GM19395 (cell line): Measurements from ENCODE around the gene PRF1.

ENCODE experiments used
- ATAC-seq: cut with Tn5 transposase; IDR thresholded peaks from one replicate; pipeline ENCODE4 v1.9.1; 2021; ENCODE audit warnings: mild to moderate bottlenecking, moderate library complexity; ENCODE audit not compliant: unreplicated experiment

The PRF1 gene

DNA sequence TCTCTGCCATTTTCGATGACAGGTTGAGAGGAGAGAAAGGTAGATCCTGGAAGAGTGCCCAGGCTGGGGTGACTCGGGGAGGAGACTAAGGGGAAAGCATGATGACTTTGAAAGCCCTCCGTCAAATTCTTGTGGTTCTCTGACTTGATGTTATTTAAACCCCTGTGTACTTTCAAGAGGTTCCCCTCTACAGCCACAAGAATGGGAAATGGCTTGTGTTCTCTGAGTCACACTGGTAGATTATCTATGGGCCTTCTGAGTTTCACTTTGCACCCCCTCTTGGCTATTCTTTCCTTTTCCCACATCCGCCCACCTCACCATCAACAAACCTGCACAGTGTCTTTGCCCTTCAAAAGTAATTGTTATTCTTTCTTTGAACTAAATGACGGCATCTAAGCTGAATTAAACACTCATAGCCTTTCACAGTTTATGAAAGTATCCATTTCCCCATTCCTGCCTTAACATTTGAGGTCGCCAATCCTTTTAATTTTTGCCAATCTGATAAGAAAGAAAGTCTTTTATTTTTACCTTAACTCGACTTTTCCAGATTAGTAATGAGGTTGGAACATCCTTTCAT lies 24.1 kb downstream of the PRF1 start:
- peak; percentile 67 for ATAC-seq

DNA sequence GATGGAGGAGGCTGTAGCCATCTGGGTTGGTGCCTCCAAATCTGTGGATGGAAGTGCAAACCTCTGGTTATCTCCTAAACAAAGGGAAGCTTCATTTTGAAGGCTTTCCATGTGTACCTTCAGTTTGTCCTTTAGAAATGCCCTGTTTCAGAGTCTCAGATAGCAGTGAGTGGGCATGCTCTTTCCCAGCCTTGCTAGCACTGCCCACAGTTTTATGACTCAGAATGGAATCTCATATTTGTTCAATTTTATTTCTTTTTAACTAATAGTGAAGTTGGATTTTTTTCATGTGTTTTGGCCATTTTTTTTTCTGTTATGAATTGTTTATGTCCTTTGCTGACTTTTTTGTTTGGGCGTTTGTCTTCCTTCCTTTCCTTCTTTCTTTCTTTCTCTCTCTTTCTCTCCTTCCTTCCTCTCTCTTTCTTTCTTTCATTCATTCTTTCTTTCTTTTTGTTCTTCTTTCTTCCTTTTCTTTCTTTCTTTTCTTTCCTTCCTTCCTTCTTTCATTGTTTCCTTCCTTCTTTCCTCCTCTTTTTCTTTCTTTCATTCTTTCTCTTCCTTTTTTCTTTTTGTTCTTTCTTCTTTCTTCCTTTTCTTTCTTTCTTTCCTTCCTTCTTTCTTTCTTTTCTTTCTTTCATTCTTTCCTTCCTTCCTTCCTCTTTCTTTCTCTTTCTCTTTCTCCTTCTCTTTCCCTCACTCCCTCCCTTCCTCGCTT lies 25.6 kb downstream of the PRF1 start:
- no peak for ATAC-seq

DNA sequence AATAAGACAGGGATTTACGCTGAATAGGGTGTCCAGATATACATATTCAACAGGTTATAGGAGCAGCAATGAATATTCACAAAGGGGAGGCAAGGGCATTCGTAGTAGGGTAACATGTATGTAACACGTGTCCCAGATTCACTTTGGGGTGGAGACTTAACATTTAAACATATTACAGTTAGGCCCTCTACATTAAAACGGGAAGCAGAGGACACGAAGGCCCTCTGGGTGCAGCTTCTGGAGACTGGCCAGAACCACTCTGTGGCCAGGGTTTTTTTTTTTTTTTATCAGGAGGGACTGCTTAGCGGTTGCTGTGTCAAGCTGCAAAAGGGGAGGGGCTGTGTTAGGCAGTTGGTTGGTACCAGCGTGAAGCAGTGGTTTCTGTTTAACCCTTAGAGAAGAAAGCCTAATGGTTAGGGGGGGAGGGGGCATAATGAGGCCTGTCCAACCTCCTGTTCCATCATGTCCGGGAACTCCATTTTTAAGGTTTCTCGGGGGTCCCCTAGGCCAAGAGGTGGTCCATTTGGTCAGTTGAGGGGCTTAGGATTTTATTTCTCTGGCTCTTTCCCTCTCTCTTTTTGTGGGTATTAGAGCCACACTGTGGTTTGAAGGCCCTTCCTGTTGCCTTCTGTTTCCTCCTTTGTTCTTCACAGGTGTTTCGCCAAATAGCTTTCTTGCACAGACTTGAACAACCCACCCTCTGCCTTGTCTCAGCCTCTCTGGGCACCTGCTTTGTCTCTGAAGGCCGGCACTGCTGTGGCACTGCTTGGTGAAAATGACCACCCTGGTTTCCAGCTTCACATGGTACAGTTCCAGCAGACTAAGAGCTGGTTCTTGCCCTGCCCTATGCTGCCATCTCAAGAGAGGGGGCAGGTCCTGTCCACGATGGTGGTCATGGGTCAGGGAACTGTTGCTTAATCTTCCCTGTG lies 26.4 kb downstream of the PRF1 start:
- ATAC-seq: peak; percentile 61

DNA sequence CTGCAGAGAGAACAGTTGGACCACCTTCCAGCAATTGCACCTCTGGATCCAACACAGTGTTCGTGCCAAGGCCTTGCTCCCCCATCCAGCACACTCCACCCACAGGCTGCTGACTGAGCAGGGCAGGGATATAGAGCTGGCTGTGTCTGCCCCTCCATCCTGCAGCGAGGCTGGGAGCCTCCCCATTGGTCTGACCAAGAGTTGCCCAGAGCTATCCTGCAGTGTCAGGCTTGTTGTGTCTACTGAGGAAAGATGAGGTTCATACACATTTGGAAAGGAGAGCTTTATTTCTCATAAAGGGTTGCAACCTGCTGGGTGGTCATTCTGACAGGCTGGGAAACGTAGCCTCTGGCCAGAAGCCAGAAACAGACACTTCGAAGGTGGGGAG lies 27.1 kb downstream of the PRF1 start:
- ATAC-seq: no peak

DNA sequence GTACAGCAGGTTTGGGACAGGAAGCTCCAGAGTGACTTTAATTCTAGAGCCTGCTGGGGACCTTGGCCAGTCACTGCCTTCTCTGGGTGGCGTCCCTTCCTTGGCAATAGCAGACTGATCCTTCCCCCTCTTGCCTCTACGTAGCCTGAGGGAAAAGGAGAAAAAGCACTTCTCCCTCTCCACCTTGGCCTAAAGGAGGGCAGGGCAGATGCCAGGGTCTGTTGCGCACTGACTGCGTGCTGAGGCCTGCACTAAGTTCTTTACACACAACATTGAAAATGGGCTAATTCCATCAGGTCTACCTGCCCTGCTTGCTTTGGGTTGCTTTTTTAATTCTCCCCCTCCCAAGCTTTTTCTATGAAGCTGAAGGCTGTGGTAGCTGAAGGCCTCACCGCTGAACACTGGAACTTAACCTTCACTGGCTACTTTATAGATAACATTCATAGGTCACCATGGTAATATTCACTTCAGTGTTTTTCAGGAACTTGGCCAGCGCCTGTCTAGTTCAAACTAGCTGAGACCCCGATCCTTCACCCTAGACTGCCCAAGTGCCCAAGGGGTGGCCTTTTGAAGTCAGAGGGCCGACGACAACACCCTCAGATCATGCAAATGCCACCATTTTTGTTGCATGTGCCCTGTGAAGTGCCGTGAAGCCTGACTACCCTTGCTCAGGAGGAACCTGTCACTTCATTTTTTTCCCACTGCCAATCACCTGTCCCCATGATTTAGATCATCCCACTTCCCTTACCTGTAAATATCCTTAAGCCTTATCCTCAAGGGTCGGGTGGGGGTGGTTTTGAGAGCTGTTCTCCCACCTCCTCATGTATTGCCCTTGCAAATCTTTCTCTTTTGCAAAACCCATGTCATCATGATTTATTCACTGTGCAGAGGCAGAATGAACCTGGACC lies 28.7 kb downstream of the PRF1 start:
- ATAC-seq: no peak

DNA sequence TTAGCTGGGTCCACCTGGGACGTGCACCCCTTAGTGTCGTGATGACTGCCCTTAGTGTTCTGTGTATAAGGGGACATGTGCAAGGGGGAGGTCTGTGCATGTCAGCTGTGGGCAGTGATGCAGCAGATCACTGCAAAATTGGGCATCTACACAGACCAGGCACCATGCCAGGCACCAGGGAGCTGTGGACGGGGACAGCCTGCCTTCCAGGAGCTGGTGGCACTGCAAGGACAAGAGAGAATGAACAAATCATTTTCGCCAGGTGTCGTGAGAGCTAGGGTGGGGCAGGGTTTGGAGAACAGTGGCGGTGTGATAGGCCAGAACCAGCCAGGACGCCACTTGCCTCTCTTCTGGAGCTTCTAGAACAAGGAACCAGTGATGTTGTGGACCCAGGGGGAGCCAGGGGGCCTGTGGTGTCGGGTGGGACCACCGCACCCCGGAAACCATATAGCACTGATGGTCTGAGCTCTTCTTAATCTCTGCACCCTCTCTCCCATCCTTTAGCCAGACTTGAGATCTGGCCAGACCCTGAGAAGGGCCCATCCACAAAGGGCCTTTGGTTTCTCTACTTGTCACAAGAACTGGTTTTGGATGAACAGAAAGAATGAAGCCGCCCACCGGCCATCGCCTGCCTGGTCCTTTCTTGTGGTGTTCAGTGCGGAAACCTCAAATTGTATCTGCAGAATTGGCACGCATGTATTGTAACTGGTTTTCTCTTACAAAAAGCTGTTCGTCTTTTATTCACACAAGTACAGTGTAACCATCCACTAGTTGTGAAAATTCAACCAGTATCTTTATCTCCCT lies 30.7 kb downstream of the PRF1 start:
- no peak for ATAC-seq

DNA sequence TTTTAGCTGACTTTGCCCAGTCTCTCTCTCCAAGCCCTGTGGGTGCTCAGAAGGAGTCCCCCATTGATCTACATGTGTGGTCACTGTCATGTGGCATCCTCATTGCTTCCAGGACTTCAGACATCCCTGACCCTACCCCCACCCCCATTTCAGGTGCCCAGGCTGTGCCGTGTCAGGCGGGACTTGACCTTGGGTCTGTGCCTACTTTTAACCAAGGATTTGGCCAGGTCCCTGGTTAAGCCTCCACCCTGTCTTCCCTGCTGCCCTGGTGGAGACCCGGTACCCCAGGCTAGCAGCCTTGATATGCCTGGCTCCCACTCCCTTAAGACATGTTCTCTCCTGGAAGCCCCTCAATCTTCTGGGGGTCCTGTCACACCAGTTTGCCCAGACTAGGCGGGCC lies 31.3 kb downstream of the PRF1 start:
- no peak for ATAC-seq

DNA sequence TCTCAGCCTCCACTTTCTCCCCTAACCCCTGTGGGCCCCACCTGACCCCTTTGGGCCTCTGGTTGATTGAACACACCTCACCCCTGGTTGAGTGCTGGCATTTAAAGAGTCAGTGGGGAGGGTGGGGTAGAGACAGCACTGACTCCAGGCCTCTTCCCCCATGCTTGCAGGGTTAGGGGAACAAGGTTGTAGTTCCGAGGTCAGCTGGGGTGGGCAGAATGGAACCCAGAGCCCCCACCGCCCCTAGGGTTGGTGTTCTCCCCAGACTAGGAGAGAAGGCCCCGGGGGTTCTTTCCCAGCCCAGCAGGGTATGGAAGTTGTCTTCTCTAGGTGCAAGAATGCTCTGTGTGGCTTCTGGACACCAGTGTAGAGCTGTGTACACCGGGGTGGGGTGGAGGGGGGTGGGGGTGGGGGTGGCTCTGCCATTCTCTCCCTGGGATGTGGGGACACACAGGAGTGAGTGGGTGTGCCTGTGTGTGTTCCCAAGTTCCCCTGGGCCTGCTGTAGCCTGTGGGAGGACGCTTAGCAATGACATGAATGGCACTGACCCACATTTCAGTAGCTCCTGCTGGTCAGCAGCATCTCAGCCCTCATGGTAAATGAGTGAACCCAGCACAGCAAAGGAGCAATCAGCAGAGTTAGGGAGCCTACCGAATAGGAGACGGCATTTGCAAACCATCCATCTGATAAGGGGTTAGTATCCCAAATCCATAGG lies 33.6 kb downstream of the PRF1 start:
- no peak for ATAC-seq

DNA sequence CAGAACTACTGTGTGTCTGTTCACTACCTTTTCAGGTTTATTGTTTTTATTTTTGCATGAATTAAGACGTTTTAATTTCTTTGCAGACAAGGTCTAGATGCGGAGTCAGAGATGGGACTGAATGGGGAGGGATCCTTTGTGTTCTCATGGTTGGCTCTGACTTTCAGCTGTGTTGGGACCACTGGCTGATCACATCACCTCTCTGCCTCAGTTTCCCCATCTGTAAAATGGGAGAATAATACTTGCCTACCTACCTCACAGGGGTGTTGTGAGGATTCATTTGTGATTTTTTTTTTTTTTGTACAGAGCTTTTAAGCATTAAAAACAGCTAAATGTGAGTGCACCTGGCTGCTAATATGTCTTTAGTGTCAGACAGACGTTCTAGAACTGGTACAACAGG lies 34.4 kb downstream of the PRF1 start:
- ATAC-seq: no peak

DNA sequence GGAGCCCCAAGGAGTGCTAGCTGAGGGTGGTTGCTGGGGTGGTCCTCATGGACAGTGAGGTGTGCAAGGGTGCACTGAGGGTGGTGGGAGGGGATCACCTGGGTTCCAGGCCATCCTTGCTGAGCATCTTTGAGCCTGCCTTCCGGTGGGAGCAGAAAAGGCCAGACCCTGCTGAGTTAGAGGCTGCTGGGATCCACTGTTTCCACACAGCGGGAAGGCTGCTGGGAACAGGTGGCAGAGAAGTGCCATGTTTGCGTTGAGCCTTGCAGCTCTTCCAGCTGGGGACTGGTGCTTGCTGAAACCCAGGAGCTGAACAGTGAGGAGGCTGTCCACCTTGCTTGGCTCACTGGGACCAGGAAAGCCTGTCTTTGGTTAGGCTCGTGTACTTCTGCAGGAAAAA lies 34.9 kb downstream of the PRF1 start:
- ATAC-seq: no peak

DNA sequence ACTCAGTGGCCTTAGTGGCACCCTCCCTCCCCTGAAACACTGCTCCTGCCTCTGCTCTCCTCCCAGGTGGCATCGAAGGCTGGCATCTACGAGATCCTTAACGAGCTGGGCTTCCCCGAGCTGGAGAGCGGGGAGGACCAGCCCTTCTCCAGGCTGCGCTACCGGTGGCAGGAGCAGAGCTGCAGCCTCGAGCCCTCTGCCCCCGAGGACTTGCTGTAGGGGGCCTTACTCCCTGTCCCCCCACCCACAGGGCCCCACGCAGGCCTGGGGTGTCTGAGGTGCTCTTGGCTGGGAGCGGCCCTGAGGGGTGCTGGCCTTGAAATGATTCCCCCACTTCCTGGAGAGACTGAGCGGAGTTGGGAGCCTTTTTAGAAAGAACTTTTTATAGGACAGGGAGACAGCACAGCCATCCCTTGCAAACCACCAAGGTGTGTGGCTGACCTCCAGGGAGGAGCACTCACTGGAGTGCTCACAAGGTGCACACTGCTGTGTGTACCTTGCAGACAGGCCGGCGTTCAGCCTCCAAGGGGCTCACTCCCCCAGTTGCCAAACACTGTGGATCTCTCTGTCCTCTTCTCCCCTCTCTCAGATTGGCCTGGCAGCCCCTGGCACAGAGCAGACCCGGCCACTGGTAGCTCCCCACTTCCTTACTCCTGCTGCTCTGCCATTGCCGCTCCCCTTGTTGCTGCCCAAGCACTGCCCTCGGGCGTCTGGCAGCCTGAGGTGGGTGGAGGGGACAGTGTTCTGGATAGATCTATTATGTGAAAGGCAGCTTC lies 35.8 kb downstream of the PRF1 start:
- no peak for ATAC-seq

DNA sequence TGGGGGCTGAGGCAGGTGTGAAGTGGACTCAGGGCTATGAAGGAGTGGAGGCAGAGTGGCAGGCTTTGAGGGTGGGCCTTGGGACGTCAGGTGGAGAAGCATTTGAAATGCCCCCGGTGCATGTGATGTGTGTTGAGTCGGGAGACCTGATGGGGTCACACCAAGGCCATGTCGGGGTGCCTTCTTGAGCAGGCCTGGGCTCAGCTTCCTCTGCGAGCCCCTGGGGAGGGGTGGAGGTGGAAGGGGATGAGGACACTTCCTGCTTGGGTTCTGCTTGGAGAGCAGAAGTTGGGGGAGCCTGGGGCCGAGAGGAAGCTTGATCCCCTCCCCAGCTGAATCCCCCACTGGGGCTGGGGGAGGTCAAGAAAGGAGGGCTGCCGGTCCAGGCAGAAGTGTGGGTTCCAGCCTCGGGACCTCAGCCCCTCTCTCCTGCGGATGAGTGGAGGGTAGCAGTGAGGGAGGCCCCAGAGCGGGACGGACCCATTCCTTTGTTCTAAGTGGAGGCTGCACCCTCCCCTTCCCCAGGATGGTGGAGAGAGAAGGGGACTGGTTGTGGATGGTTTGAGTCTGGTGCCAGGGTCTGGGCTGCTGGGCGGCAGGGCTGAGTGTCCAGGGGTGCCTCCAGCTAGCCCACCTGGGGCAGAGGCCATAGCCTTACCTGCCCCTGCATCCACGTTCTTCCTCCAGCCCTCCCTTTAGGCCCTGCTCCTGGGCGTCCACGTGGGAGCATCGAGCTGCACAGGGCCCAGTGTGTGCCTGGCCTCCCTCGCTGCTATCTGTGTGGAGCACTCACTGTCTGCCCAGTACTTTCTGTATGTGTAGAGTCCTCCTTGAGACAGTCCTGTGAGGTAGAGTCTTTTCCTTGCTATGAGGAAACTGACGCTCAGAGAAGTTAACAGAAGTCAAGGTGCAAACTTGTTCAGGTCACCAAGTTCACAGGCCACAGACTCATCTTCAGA lies 36.7 kb downstream of the PRF1 start:
- ATAC-seq: no peak

DNA sequence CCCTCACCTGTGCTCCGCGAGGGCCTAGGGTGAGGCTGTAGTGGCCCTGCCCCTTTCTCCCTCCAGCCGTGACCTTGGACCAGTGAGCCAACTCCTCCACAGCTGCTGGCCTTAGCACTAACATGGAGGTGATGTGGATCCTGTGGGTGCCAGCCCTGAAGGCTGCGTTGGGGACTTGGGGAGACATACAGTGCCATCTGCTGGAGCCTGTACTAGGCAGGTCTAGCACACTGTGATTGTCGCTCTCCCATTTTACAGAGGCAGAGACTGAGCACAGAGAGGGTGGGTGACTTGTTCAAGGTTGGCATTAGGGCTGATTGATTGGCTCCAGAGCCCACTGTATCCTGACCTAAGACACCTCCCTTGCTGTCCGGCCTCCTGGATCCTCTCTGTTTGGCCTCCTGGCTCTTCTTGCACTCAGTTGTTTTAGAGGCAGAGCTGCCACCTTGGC lies 37.6 kb downstream of the PRF1 start:
- no peak for ATAC-seq

DNA sequence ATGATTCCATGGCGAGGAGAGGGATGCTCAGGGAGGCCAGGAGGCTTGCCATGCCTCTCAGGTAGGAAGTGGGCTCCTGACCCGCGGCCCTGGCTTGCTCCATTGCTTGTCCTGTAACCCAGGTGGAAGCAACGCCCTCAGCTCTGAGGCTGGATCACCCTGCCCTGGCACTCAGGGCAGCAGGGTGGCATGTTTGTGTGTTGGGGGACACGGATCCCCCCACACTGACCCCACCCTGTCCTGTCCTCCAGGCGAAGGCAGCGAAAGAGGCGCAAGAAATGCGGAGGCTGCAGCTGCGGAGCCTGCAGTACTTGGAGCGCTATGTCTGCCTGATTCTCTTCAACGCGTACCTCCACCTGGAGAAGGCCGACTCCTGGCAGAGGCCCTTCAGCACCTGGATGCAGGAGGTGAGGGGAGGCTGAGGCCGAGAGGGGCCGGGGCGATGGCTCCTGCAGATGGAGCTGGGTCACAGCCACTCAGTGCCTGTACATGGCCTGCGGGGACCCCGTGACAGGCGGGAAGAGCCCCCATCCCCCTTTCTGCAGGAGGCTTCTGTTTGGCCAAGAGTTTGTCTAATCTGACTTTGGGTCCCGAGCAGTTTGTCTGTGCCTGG lies 38.3 kb downstream of the PRF1 start:
- ATAC-seq: no peak

DNA sequence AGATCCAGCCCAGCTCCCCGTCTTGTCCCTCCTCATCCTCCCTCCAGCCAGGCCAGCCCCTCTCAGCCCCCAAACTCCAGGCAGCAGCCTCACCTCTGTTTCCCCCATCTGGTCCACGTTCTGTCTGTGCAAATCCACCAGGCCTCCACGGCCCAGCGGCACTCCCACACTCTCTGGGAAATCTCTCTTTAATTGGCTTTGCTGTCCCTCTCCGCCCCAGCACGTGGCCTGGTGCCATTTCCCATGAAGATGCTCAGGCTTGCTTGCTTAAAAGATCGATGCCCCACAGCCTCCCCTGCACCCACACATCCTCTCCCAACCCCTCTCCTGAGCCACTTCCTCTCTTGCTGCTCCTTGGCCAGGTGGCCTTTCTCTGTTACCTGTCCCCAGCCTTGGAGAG lies 39.3 kb downstream of the PRF1 start:
- no peak for ATAC-seq

DNA sequence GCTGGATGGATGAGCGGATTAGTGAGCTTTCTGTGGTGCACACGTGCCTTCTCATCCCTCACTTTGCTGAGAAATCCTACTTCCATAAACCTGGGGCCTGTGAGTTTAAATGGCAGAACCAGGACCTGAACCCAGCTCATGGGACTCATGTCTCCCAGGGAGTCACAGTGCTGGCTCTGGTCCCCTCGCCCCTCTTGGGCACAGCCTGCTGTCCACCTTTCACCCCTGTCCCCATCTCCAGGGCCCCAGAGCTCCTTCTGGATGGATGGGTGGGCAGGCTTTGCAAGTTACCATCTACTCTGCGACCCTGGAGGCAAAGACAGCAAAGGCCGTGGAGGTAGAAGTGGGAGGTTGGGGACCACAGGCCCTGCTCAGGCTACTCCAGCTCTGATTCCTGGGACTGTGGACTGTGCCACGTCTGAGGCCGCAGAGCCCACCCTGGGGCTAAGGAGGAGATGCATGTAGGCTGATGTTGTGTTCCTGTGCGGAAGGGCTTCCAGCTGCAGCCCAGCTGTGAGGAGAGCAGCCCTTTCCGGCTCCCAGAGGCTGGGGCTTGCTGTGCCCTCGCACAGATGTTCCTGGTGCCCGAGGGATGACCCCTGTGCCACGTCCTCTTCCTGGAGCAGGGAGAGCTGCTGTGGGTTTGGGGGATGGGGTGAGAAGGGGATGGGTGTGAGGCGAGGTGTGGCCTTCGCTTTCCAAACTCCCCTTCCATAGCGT lies 40.3 kb downstream of the PRF1 start:
- no peak for ATAC-seq
